NCI-H2227 (cell line): Measurements from ENCODE around the gene SLC12A4.

Experiments
- DNase-seq: peaks from one replicate; lab custom pipeline; 2025; ENCODE audit not compliant: unreplicated experiment; lab: John Stamatoyannopoulos, UW

Gene SLC12A4

DNA sequence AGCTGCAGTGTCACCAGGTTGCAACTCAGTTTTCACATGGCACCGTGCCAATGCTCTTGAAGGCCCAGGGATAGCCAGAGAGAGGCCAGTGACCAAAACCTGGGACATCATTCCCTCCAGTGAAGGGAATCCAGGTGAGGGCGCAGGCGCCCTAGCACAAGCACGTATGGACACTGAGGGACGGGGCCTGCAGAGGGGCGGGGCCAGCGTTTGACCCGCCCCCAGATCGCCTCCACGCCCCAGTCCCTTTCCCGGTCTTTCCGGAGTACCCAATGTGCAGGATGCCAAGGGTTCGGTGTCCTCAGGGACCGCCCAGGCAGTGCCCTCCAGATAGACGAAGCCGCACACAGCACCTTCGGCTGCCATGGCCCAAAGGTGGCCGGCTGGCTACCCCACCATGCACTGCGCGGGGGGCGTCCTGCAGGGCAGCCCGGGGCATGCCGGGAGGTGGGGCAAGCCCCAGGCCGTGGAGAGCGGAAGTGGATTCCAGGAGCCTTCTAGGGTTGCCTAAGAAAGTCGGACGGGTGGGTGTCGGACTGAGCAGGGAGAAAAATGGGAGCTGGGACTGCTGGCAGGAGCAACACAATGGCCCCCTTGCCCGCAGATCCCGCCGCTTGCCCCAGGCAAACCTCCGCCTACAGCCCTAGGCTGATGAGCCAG lies 4.6 kb downstream of the SLC12A4 start:
- DNase-seq, result no peak

DNA sequence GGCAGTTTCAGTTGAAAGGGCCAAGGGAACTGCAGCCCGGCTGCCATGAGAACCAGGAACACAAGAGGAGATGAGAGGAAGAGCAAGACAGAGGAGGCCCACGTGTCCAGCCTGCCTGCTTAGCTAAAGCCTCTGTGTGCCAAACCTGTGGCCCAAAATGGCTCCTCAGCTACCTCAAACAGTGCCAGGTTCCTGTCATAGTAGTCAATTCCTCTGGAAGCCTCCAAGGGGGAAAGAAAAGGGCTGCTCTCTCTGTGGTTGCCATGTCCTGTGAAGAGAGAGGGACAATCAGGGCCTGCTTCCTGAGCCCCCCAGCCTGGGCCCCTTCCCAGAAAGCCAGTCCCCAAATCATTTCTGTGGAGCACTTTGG lies 5.2 kb downstream of the SLC12A4 start:
- DNase-seq, result no peak

DNA sequence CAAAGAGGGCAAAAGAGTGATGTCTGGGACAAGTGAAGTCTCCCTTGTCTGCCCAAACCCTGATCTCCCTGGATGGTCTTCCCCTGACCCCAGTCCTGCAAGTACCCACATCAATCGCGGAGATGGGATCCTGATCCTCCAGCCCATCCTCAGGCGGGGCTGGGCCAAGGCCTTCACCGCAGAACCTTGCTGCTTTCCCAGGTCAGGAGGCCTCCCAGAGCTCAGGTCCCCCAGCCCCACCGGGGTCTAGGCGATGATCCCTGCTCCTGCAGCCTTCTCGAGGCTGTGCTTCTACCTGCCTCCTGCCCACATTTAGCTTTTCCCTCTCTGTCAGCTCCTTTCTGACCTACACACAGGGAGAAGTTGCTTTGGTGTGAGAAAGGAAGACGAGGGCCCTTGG lies 6.3 kb downstream of the SLC12A4 start:
- DNase-seq, result no peak

- no peak for DNase-seq
These were observed 6.9 kb downstream of the SLC12A4 start for GRCh38 chr16:67961551-67961957.

DNA sequence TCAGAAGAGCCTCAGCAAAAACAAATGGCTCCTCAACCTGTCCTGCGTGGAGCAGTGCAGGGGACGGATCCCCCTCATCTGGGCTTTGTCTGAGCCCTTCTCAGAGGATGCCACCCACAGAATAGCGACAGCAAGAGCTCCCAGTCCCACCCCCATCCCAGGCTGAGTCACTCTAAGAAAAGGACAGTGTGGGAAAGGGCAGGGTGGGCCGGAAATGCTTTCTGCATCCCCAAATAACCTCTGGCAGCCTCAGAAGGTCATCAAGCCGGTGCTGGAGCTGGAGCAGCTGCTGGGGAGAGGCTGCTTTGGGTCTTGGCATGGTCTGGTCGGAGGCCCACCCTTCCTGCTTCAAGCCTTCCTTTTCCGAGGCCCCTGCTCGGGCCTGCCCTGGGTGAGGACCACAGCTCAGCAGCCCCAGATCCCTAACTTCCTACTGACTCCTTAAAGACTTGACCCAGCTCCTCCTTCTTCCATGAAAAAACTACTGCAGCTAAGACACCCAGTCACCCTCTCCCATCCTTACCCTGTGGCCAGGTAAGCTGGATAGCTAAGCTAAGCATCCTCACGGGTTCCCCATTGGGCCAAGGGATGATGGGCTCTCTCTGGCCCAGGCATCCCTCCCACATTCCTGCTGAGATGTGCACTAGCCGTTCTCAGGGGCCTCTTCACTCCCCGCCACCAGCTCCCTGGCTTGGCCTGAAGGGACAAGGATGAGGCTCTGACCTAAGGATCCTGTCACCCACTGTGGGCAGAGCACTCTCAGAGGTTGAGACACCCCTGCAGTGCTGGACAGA lies 8.7 kb downstream of the SLC12A4 start:
- DNase-seq, result no peak

DNA sequence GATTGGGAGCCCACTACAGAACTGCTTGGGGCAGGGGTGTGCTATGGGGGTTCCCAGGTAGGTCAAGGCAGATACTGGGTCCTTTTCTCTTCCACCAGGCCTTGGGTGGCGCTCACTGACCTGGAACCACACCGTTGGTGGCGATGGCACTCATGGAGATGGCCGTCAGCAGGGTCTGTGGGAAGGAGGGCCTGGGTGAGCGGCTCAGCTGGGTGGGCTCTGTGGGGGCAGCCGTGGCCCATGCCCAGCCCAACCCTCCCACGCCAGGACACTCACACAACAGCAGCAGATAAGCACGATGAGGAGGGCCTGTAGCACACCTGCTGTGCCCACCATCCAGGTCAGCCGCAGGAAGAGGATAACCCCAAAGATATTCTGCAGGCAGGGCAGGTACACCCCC lies 10.8 kb downstream of the SLC12A4 start:
- no peak for DNase-seq

DNA sequence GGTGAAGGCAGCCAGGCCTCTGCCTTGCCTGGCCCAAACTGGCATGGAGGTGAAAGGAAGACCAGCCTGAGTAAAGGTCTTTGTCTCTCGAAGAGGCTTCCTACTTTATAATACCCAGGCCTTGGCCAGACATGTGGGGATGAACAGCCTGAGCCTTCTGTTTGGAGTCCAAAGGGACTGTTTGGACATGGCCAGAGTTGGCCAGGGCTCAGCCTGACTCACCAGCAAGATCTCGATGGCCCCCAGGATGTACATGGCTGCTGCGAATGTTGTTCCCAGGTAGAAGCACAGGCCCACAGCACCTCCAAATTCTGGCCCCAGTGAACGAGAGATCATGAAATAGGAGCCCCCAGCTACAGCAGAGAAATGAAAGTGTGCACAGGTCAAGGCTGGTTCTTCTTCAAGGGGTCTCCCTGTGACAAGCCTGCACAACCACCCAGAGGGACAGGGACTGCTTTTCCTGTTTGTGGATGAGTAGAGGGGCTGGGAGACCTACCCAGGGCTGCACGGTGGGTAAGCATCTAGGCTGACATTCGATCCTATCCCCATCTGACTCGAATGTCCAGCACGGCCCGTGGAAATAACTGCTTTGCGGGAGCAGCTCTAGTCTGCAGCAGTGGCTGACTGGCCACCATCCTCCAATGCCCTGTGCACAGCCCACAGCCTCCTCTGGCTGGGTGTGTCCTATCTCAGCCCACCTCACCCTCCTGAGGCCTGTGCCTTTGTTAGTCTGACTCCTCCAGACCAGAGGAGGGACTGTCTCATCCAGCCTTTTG lies 13.8 kb downstream of the SLC12A4 start:
- no peak for DNase-seq

GRCh38 chr16:67953641-67954375 lies 14.6 kb downstream of the SLC12A4 start:
- no peak for DNase-seq

- DNase-seq, result no peak
These were observed 17.0 kb downstream of the SLC12A4 start for GRCh38 chr16:67951485-67951884.

GRCh38 chr16:67950335-67950843 lies 18.0 kb downstream of the SLC12A4 start:
- DNase-seq, result no peak

- DNase-seq, result no peak
These were observed 18.8 kb downstream of the SLC12A4 start for GRCh38 chr16:67949645-67950044.

DNA sequence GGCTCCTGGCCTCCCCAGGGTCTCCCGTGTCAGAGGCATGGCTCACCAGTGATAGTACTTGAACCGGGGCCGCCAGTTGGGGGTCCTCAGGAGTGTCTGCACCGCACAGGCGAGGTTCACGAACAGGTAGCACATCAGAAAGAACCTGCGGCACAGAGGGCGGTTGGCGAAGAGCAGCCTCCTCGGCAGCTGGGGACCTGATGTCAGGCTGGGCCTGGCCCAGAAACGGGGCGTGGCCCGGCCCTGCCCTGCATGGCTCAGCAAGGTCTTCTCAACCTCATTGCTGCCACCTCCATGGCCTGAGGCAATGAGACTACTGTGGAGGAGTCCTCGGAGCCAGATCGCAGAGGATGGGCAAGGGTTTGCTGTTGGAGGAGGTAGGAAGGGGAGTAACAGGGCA lies 20.4 kb downstream of the SLC12A4 start:
- DNase-seq, result no peak

GRCh38 chr16:67946966-67947558 lies 21.4 kb downstream of the SLC12A4 start:
- no peak for DNase-seq

- no peak for DNase-seq
These were observed 22.3 kb downstream of the SLC12A4 start for GRCh38 chr16:67946128-67946569.

DNA sequence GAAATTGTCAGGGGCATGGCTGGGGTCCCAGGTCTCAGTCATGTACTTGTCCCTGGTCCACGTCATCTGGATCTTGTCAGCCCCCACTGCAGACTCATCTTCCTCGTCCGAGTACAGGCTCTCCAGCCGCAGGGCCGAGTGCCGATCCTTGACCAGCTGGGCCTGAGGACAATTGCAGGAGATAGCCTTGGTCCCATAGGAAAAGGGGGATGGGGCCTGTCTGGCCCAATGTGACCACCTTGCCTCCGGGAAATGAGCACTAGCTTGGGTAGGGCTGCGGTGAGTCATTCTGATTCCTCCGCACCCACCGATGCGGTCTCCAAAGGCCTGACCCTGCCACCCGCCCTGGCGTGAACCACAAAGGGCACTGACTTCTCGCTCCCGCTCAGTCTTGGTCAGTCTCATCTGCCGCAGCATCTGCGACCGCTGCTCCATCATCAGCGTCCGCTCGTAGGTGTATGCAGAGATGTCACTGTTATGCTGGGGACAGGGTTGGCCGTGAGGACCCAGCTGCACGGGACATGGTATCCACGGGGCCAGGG lies 23.0 kb downstream of the SLC12A4 start:
- DNase-seq, result no peak

DNA sequence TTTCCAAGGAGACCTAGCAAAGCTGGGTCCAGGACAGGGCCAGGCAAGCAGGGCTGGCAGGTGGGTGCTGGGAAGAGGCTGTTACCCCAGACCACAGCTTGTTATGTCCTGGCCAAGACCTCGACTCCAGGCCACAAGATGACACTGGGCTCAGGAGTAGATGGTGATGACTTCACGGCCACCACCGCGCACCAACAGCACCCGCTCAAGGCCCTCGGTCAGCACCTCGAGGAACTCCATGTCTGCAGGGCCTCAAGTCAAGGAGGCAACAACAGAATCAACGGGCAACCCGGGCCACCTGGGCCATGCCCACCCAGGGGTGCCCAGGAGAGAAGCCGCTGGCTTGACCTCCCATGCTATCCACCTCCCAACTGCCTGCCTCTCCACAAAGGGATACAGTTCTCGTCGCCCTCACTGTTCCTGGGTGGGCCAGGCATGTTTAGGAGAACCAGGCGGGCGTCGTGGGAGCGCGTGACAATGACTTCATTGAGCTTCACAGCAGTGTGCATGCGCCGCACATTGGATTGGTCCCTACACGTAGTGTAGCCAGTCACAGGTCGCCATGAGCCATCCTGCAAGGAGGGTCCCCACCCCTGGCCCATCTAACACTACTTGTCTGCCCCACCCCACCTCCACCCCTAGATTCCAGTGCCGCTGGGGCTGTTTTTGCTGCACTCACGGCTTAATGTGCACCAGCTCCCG lies 23.6 kb downstream of the SLC12A4 start:
- DNase-seq, result no peak

GRCh38 chr16:67943619-67944504 lies 24.6 kb downstream of the SLC12A4 start, which contains the start of gene LCAT:
LCAT (minus strand) TSS chr16:67944120; CDS start chr16:67944101, 19 bp downstream.
- DNase-seq, result no peak

DNA sequence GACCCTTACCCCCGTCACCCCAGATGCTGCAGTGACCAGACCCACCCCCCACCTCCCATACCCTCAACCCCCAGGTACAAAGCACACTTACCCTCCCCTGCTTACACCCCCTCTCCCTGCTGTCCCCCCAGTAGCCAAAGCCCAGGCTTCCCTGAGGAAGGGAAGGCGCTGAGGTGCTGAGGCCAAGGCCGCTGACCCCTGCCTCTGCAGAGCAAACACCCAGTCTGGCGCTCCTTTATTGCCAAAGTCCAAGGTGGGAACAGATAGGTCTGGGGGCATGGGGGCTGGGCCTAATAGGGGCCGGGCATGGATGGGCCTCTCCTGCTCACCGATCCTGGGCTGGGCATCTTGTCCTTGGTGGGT lies 25.2 kb downstream of the SLC12A4 start:
- no peak for DNase-seq
